Glutamatergic neuron (in vitro differentiated cells): ENCODE data around the gene CAMTA1. TPM values are rescaled to one million over a fixed set of nuclear protein-coding genes. Genes with fewer than 3 reads are reported as not detected.
A peak's percentile ranks its signal among the peaks of the same experiment; 100 is the strongest.

ENCODE experiments used
- DNase-seq: peaks from one replicate; pipeline ENCODE4 v3.0.0; 2022
- H3K27ac Mint-ChIP-seq: one replicate; pipeline ENCODE4 v1.8.0; 2020; ENCODE audit warnings: mild to moderate bottlenecking, mixed read lengths, inconsistent platforms; ENCODE audit not compliant: unreplicated experiment
- H3K27me3 Mint-ChIP-seq: one replicate; pipeline ENCODE4 v1.8.0; 2020; ENCODE audit warnings: mild to moderate bottlenecking, moderate library complexity, mixed read lengths, inconsistent platforms; ENCODE audit not compliant: unreplicated experiment
- H3K36me3 Mint-ChIP-seq: one replicate; pipeline ENCODE4 v1.8.0; 2020; ENCODE audit warnings: mild to moderate bottlenecking, mixed read lengths, inconsistent platforms; ENCODE audit not compliant: unreplicated experiment
- H3K4me1 Mint-ChIP-seq: one replicate; pipeline ENCODE4 v1.8.0; 2020; ENCODE audit warnings: mild to moderate bottlenecking, low read depth, mixed read lengths, inconsistent platforms; ENCODE audit not compliant: unreplicated experiment
- H3K4me3 Mint-ChIP-seq: one replicate; pipeline ENCODE4 v1.8.0; 2020; ENCODE audit warnings: mild to moderate bottlenecking, mixed read lengths, inconsistent platforms; ENCODE audit not compliant: unreplicated experiment
- H3K9me3 Mint-ChIP-seq: one replicate; pipeline ENCODE4 v1.8.0; 2020; ENCODE audit warnings: mild to moderate bottlenecking, moderate library complexity, mixed read lengths, inconsistent platforms; ENCODE audit not compliant: unreplicated experiment
- total RNA-seq: library from RNA; stranded (reverse); fragmentation: NEBNext Ultra II Directional; extraction: Animal tissue kit (Norgen Biotek cat#: 25700); gene quantifications from one replicate; pipeline ENCODE4 v1.2.1, GENCODE V29; 2021; ENCODE audit not compliant: unreplicated experiment
- TF ChIP-seq, protein P1 (sequence below): fragments of 200-600 bp; sonication (generic); IDR thresholded peaks from one replicate; pipeline ENCODE4 v1.5.0; 2021; ENCODE audit not compliant: partially characterized antibody, unreplicated experiment

The CAMTA1 gene
- total RNA-seq, 1 donor from 2014 or later = 77.2 TPM

DNA sequence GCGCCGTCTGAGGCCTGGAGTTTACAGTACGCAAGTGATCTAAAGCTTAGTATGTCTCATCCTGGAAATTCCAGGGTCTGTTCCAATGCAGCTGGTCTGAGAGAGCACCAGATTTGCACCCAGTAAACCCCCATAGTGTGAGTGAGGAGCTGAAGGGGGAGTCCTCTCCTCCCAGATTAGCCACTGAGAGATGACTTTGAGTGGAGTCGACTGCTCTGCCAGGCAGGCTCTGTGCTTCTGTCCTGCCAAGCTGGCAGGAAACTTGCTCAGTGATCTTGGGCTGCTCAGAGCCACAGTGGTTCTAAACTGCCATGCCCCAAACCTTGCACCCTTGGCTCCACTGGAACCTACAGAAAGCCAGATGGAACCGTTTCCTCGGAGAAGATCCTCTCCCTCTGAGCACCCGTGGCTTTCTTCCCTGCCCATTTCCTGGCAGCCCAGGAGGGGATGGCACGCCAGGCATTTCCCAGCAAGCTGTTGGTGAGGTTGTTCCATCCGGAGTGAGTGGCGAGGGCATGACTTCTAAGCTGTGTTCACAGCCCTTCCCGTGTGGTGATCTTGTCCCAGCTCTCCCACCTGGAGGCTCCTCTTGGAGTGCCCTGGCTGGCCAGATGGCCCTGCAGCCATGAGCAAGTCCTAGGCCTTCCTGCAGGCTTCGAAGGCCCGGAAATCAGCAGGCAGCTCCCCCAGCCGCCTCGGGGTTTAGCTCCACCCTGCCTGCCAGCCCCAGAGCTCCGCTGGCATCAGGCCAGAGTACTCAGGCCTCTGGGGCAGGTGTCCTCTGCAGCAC, 859.9 kb downstream of the CAMTA1 start:
- Mint-ChIP-seq H3K27me3 (peaks cover 2% of the 10 kb centered on the region), H3K27ac (peak overlapping the region; percentile 50), H3K4me3 (no peak overlapping the region), H3K36me3 (peaks cover 7% of the 10 kb centered on the region), H3K4me1 (peaks cover 11% of the 10 kb centered on the region), H3K9me3 (peaks cover 4% of the 10 kb centered on the region)
- DNase-seq = no peak
- TF ChIP-seq, protein P1, sequence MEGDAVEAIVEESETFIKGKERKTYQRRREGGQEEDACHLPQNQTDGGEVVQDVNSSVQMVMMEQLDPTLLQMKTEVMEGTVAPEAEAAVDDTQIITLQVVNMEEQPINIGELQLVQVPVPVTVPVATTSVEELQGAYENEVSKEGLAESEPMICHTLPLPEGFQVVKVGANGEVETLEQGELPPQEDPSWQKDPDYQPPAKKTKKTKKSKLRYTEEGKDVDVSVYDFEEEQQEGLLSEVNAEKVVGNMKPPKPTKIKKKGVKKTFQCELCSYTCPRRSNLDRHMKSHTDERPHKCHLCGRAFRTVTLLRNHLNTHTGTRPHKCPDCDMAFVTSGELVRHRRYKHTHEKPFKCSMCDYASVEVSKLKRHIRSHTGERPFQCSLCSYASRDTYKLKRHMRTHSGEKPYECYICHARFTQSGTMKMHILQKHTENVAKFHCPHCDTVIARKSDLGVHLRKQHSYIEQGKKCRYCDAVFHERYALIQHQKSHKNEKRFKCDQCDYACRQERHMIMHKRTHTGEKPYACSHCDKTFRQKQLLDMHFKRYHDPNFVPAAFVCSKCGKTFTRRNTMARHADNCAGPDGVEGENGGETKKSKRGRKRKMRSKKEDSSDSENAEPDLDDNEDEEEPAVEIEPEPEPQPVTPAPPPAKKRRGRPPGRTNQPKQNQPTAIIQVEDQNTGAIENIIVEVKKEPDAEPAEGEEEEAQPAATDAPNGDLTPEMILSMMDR = no peak

GRCh38 chr1:7645751-7646048, 860.4 kb downstream of the CAMTA1 start:
- peaks cover 9% of the 10 kb centered on the region for H3K4me1 Mint-ChIP-seq
- H3K4me3 Mint-ChIP-seq = no peak overlapping the region
- TF ChIP-seq, protein P1 = no peak
- DNase-seq = no peak
- peaks cover 2% of the 10 kb centered on the region for H3K27me3 Mint-ChIP-seq
- H3K9me3 Mint-ChIP-seq = peaks cover 4% of the 10 kb centered on the region
- peaks cover 7% of the 10 kb centered on the region for H3K36me3 Mint-ChIP-seq
- H3K27ac Mint-ChIP-seq = no peak overlapping the region

DNA sequence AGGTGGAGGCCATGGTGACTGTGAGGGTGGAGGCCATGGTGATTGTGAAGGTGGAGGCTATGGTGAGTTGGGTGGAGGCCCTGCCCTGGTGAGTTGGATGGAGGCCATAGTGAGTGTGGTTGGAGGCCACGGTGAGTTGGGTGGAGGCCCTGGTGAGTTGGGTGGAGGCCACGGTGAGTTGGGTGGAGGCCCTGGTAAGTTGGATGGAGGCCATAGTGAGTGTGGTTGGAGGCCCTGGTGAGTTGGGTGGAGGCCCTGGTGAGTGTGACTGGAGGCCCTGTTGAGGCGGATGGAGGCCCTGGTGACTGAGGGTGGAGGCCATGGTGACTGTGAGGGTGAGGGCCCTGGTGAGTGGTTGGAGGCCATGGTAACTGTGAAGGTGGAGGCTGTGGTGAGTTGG, 860.9 kb downstream of the CAMTA1 start:
- DNase-seq = no peak
- H3K27me3 Mint-ChIP-seq = peaks cover 2% of the 10 kb centered on the region
- no peak overlapping the region for H3K4me3 Mint-ChIP-seq
- peaks cover 6% of the 10 kb centered on the region for H3K4me1 Mint-ChIP-seq
- TF ChIP-seq, protein P1 = no peak
- peaks cover 4% of the 10 kb centered on the region for H3K9me3 Mint-ChIP-seq
- peak overlapping the region; percentile 62 for H3K27ac Mint-ChIP-seq
- peaks cover 7% of the 10 kb centered on the region for H3K36me3 Mint-ChIP-seq

DNA sequence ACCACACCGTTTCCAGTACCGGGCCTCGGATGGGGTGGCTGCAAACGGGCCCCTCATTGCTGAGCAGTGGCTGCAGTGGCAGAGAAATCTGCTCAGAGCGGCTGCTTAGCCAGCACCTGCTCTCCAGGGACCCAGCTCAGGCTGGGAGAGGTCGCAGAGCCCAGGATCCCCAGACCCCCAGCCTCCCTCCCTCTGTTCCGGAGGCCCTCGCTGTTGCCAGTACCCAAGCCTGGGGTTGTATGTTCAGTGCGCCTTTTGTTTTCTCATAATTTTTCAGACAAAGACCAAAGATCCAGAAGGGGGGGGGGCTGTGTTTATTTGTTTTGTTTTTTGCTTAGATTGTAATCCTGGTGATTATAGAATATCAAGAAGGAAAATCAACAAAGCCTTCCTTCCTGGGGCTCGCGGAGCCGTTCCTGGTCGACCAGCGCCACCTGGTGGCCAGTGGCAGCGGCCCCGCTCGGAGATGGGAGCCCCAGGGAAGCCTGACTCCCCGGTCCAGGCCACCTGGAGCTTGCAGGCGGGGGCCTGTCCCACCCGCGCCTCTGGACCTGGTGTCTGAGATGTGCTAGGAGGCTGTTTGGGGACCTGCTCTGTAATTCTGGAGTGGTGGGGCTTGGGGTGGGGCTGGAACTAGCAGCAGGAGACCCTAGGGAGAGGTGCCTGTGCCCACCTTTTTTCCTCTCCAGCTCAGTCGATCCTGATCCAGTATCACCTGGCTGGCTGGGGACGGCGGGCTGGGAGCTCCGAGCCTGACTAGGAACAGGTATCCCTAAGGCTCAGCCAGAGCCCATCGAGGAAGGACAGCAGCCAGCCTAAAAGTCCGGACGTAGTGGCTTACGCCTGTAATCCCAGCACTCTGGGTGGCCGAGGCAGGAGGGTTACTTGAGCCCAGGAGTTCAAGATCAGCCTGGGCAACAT, 862.0 kb downstream of the CAMTA1 start:
- Mint-ChIP-seq H3K36me3 (peaks cover 7% of the 10 kb centered on the region), H3K27me3 (peaks cover 3% of the 10 kb centered on the region)
- DNase-seq = peak; percentile 89

More for the DNA sequence above, 862.0 kb downstream of the CAMTA1 start:
- TF ChIP-seq, protein P1 = peak; percentile 97
- Mint-ChIP-seq H3K4me3 (no peak overlapping the region), H3K4me1 (peaks cover 5% of the 10 kb centered on the region), H3K9me3 (peaks cover 4% of the 10 kb centered on the region), H3K27ac (no peak overlapping the region)
